ES-I3 (cell line): ENCODE data around the gene SERPINA6.
"Not testable (repeated sequence)": the region's sequence is repeated elsewhere in the genome, so short reads cannot be mapped to it uniquely, and the experiment has no call there.

Experiments used
- H3K36me3 ChIP-seq: 2 replicates; pipeline ENCODE4 v1.6.1; 2013; ENCODE audit warnings: mild to moderate bottlenecking, low read length, control low read depth, moderate library complexity; ENCODE audit not compliant: insufficient read depth
- H3K4me1 ChIP-seq: 2 replicates; pipeline ENCODE4 v1.6.1; 2013; ENCODE audit warnings: mild to moderate bottlenecking, control low read depth, low read length; ENCODE audit not compliant: insufficient read depth
- H3K9ac ChIP-seq: 2 replicates; pipeline ENCODE4 v1.6.1; 2013; ENCODE audit warnings: low read depth, mild to moderate bottlenecking, low read length, moderate library complexity
- H3K9me3 ChIP-seq: 2 replicates; pipeline ENCODE4 v1.6.1; 2013; ENCODE audit warnings: mild to moderate bottlenecking, low read length, moderate library complexity; ENCODE audit not compliant: control insufficient read depth, insufficient read depth

Gene SERPINA6

DNA sequence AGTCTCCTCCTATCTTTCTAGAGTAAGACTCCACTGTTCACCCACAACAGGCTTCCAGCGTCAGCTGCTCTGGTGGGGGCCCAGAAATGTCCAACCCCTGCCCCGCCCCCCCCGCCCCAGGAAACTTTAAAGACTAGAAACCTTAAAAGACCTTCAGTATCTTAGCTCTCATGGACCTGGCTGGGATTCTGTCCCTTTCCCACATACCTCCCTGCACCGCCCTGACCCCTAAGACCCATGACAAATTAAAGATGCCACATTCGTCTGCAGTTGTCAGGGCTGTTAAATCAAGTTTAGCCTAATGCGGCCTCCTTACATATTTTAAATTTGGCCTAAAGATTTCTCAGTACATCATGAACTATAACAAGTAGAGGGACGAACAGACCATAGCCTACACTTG lies 20.0 kb downstream of the SERPINA6 start:
- no peaks in the 10 kb centered on the region for H3K36me3 ChIP-seq

DNA sequence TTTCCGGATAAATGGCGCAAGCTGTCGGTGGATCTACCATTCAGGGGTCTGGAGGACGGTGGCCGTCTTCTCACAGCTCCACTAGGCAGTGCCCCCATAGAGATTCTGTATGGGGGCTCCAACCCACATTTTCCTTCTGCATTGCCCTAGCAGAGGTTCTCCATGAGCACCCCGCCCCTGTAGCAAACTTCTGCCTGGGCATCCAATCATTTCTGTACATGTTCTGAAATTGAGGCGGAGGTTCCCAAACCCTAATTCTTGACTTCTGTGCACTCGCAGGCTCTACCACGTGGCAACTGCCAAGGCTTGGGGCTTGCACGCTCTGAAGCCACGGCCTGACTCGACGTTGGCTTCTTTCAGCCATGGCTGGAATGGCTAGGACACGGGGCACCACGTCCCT lies 25.0 kb downstream of the SERPINA6 start:
- H3K4me1 ChIP-seq = no peaks in the 10 kb centered on the region
- H3K9ac ChIP-seq = no peak overlapping the region
- H3K9me3 ChIP-seq = no peaks in the 10 kb centered on the region
- no peaks in the 10 kb centered on the region for H3K36me3 ChIP-seq

More for the DNA sequence above, 20.0 kb downstream of the SERPINA6 start:
- H3K9ac ChIP-seq = no peak overlapping the region
- H3K9me3 ChIP-seq = no peaks in the 10 kb centered on the region
- no peaks in the 10 kb centered on the region for H3K4me1 ChIP-seq

DNA sequence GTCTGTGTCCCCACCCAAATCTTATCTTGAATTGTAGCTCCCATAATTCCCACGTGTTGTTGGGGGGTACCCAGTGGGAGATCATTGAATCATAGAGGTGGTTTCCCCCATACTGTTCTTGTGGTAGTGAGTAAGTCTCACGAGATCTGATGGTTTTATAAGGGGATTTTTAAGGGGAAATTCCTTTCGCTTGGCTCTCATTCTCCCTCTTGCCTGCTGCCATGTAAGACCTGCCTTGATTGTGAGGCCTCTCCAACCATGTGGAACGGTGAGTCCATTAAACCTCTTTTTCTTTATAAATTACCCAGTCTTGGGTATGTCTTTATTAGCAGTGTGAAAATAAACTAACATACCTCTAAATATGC lies 27.0 kb downstream of the SERPINA6 start:
- H3K9me3 ChIP-seq, H3K9ac ChIP-seq, H3K36me3 ChIP-seq, H3K4me1 ChIP-seq: not testable (repeated sequence)

GRCh38 chr14:94295360-94296180 lies 27.6 kb downstream of the SERPINA6 start:
- Histone ChIP-seq H3K9me3 (no peaks in the 10 kb centered on the region), H3K36me3 (no peaks in the 10 kb centered on the region), H3K4me1 (no peaks in the 10 kb centered on the region), H3K9ac (no peak overlapping the region)

DNA sequence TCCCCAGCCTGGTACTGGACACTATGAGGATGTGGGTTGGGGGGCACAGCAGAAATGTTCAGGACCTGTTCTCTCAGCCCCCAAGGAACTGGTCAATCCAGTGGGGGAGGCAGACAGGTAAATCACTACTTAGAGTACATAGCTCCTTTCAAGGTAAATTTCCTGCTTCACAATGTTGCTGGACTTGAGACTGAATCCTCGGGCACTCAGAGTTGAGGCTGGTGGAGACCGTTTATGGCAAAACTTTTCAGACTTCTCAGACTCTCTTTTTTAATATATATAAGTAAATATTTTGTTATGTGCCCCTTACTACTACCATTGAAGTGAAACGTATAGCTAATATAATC lies 29.6 kb downstream of the SERPINA6 start:
- Histone ChIP-seq H3K9me3 (no peaks in the 10 kb centered on the region), H3K4me1 (peaks cover 4% of the 10 kb centered on the region; the same call in 1 of the 2 replicates), H3K9ac (no peak overlapping the region), H3K36me3 (no peaks in the 10 kb centered on the region)

GRCh38 chr14:94292872-94293577 lies 30.1 kb downstream of the SERPINA6 start, which contains the start of gene SERPINA10:
TSS of gene SERPINA10 (minus strand) at chr14:94293268. CDS start at chr14:94290593, 2,675 bp downstream.
- Histone ChIP-seq H3K4me1 (peaks cover 4% of the 10 kb centered on the region; the same call in 1 of the 2 replicates), H3K9me3 (no peaks in the 10 kb centered on the region), H3K36me3 (no peaks in the 10 kb centered on the region), H3K9ac (no peak within 1 kb of the TSS)

DNA sequence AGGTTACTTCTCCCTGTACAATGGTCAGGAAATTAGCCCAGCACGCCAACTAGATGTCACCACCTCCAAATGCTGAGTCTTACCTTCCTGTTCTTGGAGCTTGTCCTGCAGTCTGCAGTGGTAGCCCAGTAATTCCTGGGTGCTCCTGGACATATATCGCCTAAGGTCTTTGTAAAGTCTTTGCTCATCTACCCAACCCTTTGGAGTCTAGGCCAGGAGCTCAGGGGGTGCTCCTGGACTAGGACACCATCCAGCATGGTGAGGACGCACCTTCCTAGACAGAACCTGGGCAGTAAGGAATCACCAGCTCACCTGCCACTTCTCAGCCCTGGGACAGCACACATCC lies 30.6 kb downstream of the SERPINA6 start:
- H3K36me3 ChIP-seq = no peaks in the 10 kb centered on the region
- H3K9me3 ChIP-seq = no peaks in the 10 kb centered on the region
- no peak overlapping the region for H3K9ac ChIP-seq
- peaks cover 4% of the 10 kb centered on the region; the same call in 1 of the 2 replicates for H3K4me1 ChIP-seq

- peaks cover 4% of the 10 kb centered on the region; the same call in 1 of the 2 replicates for H3K4me1 ChIP-seq
- no peaks in the 10 kb centered on the region for H3K9me3 ChIP-seq
- no peak overlapping the region for H3K9ac ChIP-seq
- H3K36me3 ChIP-seq = no peaks in the 10 kb centered on the region
These were observed 31.1 kb downstream of the SERPINA6 start for GRCh38 chr14:94291906-94292525.

DNA sequence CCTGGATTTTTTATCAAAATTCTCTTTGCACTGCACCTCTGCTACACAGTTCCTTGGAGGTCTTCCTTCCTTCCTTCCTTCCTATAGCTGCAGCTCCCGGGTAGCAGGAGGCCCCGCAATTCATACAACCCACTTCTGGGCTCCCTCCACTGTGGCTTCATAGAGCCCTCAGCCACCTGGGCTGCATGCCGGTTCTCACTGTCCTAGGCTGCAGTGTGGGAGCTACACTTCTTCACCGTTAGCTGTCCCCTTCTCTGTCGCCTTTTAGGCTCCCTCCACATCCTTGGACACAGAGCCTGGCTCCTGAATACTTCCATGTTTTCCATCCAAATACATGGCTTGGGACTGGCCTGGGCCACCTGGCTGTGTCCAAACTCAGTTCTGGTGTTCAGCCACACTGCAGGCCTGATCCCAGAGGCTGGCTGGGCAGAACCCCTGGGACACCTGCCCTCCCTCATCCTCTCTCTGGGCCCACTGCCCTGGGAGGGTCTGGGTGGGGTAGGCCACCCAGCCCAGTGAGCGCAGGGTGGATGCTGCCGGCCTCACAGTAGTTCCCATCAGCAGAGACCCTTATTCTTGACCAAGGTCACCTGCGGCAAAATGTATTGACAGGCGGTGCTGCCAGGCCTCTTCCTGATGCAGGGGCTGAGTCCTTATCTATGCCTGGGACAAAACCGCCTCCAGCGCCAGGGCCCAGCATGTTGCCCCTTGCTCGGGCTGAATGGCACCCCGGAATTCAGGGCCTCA lies 31.8 kb downstream of the SERPINA6 start:
- Histone ChIP-seq H3K9ac (no peak overlapping the region), H3K9me3 (no peaks in the 10 kb centered on the region), H3K36me3 (no peaks in the 10 kb centered on the region), H3K4me1 (peaks cover 4% of the 10 kb centered on the region; the same call in 1 of the 2 replicates)

DNA sequence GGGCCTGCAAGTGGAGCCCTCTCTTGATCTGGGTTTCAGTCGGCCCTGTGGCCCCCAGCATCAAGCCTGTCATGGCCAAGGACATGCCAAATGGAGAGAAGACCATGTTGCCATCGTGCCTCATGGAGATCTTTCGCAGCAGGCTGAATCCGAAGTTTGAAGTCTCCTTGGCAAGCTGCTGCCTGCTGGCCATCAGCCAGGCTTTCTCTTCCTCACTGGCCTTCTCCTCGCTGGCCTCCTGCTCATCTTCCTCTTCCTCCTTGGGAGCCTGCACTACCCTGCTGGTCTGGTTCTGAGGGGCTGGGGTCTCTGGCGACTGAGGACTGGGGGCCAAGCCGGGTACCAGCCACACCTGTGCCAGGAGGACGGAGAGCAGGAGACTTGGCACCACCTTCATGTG lies 32.9 kb downstream of the SERPINA6 start:
- H3K9me3 ChIP-seq = no peaks in the 10 kb centered on the region
- peaks cover 4% of the 10 kb centered on the region; the same call in 1 of the 2 replicates for H3K4me1 ChIP-seq
- no peak overlapping the region for H3K9ac ChIP-seq
- H3K36me3 ChIP-seq = no peaks in the 10 kb centered on the region

DNA sequence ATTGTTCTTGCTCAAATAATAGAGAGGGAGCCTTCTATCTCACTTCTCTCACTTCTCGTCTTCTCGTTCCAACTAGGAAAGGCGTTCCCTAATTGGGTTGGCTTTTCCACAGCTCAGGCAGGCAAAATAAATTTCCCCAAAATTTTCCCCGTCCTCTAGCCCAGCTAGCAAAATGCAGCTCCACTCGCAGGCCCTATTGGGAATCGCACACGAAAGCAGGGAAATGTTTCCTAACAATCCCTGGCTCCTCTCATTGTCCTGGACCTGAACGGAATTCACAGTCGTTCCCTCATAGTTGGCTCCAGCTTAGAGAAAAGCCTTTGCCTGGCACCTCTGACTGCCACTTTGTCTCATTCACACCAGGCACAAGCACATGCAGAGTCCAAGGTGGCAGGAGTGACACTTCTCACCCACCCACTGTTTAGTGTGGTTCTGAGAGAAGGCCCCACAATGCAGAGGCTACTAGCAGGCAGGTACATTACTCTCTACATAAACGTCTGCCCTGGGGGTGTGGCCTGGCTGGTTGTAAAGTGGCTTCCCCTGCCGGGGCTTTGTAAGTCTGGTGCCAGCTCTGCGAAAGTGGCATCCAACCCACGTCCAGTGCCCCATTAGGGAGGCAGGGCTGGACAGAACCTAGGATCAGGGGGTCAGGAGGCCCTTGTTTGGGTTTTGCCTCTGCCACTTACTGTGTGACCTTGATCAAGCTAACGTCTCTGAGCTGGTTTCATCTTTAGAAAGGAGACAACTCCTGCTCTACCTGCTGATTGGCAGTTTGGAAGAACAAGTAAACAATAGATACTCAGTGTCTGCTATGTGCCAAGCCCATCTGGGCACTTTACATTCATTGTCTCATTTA lies 34.3 kb downstream of the SERPINA6 start:
- Histone ChIP-seq H3K9me3 (no peaks in the 10 kb centered on the region), H3K9ac (no peak overlapping the region), H3K4me1 (peaks cover 4% of the 10 kb centered on the region; the same call in 1 of the 2 replicates), H3K36me3 (no peaks in the 10 kb centered on the region)

DNA sequence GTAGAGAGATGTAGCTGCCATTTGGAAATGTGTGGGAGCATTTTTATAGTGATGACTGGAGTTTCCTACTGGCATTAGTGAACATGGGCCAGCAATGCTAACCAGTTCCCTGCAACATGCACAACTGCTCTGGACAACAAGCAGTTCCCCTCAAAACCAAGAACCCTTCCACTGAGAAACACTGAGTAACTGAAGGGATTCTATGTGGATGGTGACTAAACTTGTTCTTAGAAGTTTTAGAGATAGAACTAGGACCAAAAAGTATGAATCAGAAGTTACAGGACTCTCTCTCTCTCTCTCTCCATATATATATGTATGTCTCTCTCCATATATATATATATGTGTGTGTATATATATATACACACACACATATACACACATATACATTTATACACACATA lies 38.0 kb downstream of the SERPINA6 start:
- H3K36me3 ChIP-seq = no peaks in the 10 kb centered on the region
- no peaks in the 10 kb centered on the region for H3K9me3 ChIP-seq
- H3K4me1 ChIP-seq = peaks cover 4% of the 10 kb centered on the region; the same call in 1 of the 2 replicates
- no peak overlapping the region for H3K9ac ChIP-seq

DNA sequence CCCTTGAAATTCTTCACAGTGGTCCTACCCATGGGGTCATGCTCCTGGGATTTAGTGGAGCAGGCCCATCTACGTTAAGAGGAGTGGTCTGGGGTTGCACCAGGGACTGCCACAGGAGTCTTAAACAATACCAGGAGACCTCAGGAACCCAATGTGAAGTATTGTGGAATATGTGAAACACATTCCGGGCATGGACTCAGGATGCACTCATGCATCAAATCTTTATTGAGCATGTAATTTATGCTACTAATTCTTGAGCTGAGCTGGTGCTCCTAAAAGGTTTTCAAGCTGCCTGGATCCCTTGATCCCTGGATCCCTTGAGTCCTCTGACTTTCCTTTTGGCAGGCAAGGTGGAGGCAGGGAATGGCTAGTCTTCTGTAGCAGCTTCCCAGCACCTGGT lies 38.9 kb downstream of the SERPINA6 start:
- peaks cover 4% of the 10 kb centered on the region; the same call in 1 of the 2 replicates for H3K4me1 ChIP-seq
- no peaks in the 10 kb centered on the region for H3K36me3 ChIP-seq
- H3K9ac ChIP-seq = no peak overlapping the region
- H3K9me3 ChIP-seq = no peaks in the 10 kb centered on the region
